NCI-H748 (cell line): ENCODE measurements around the gene TNIK.
A peak's percentile ranks its signal among the peaks of the same experiment; 100 is the strongest.
"Not testable (repeated sequence)": the region's sequence is repeated elsewhere in the genome, so short reads cannot be mapped to it uniquely, and the experiment has no call there.

Experiments used
- DNase-seq: peaks from one replicate; lab custom pipeline; 2025; ENCODE audit not compliant: unreplicated experiment; lab: John Stamatoyannopoulos, UW

TNIK gene

GRCh38 chr3:171149526-171150116, 310.6 kb downstream of the TNIK start:
- no peak for DNase-seq

- no peak for DNase-seq
These were observed 314.4 kb downstream of the TNIK start for GRCh38 chr3:171145798-171146197.

GRCh38 chr3:171142985-171143384, 317.2 kb downstream of the TNIK start:
- DNase-seq = peak; percentile 73

- no peak for DNase-seq
These were observed 320.0 kb downstream of the TNIK start for GRCh38 chr3:171140246-171140645.

GRCh38 chr3:171138027-171138426, 322.2 kb downstream of the TNIK start:
- DNase-seq = no peak

GRCh38 chr3:171135549-171135948, 324.7 kb downstream of the TNIK start:
- DNase-seq = no peak

GRCh38 chr3:171133796-171134569, 326.2 kb downstream of the TNIK start:
- no peak for DNase-seq

GRCh38 chr3:171133337-171133736, 326.9 kb downstream of the TNIK start:
- no peak for DNase-seq

GRCh38 chr3:171132873-171133272, 327.3 kb downstream of the TNIK start:
- no peak for DNase-seq

- no peak for DNase-seq
These were observed 330.4 kb downstream of the TNIK start for GRCh38 chr3:171129827-171130226.

GRCh38 chr3:171127611-171128010, 332.6 kb downstream of the TNIK start:
- no peak for DNase-seq

- DNase-seq = no peak
These were observed 333.6 kb downstream of the TNIK start for GRCh38 chr3:171126478-171127209.

- DNase-seq = no peak
These were observed 335.2 kb downstream of the TNIK start for GRCh38 chr3:171125010-171125409.

GRCh38 chr3:171123915-171124314, 336.3 kb downstream of the TNIK start:
- DNase-seq = no peak

- DNase-seq = no peak
These were observed 337.3 kb downstream of the TNIK start for GRCh38 chr3:171122861-171123260.

GRCh38 chr3:171122240-171122639, 338.0 kb downstream of the TNIK start:
- DNase-seq = no peak

GRCh38 chr3:171121801-171122200, 338.4 kb downstream of the TNIK start:
- DNase-seq = no peak

- not testable (repeated sequence) for DNase-seq
These were observed 340.8 kb downstream of the TNIK start for GRCh38 chr3:171119402-171119801.

- DNase-seq = not testable (repeated sequence)
These were observed 341.2 kb downstream of the TNIK start for GRCh38 chr3:171118993-171119392.

GRCh38 chr3:171116824-171117395, 343.3 kb downstream of the TNIK start:
- DNase-seq = no peak

GRCh38 chr3:171116365-171116764, 343.8 kb downstream of the TNIK start:
- no peak for DNase-seq

- DNase-seq = no peak
These were observed 344.5 kb downstream of the TNIK start for GRCh38 chr3:171115667-171116066.
